IPS-15b (cell line): Measurements from ENCODE around the gene YY1.
"Not testable (repeated sequence)": the region's sequence is repeated elsewhere in the genome, so short reads cannot be mapped to it uniquely, and the experiment has no call there.

ENCODE experiments used
- H3K27me3 ChIP-seq: one replicate; pipeline ENCODE4 v1.6.1; 2013; ENCODE audit warnings: low read length; ENCODE audit not compliant: control insufficient read depth, insufficient read depth
- H3K36me3 ChIP-seq: one replicate; pipeline ENCODE4 v1.6.1; 2013; ENCODE audit warnings: low read length; ENCODE audit not compliant: control insufficient read depth, insufficient read depth
- H3K4me1 ChIP-seq: one replicate; pipeline ENCODE4 v1.6.1; 2013; ENCODE audit warnings: mild to moderate bottlenecking, low read length; ENCODE audit not compliant: control insufficient read depth, insufficient read depth
- H3K4me3 ChIP-seq: one replicate; pipeline ENCODE4 v1.5.1; 2013; ENCODE audit warnings: low read depth, low read length
- H3K9ac ChIP-seq: one replicate; pipeline ENCODE4 v1.6.1; 2013; ENCODE audit warnings: low read depth, mild to moderate bottlenecking, low read length
- H3K9me3 ChIP-seq: one replicate; pipeline ENCODE4 v1.6.1; 2013; ENCODE audit warnings: mild to moderate bottlenecking, low read length; ENCODE audit not compliant: control insufficient read depth, insufficient read depth

The YY1 gene

GRCh38 chr14:100219126-100219785 is 19.7 kb upstream of the YY1 start:
- no peaks in the 10 kb centered on the region for H3K36me3 ChIP-seq
- H3K4me1 ChIP-seq: peaks cover 31% of the 10 kb centered on the region
- H3K9ac ChIP-seq: no peak overlapping the region
- H3K4me3 ChIP-seq: no peak overlapping the region
- H3K9me3 ChIP-seq: no peaks in the 10 kb centered on the region
- no peaks in the 10 kb centered on the region for H3K27me3 ChIP-seq

- Histone ChIP-seq H3K27me3 (no peaks in the 10 kb centered on the region), H3K9me3 (no peaks in the 10 kb centered on the region), H3K4me1 (peaks cover 29% of the 10 kb centered on the region), H3K4me3 (peak overlapping the region; percentile 59), H3K36me3 (no peaks in the 10 kb centered on the region), H3K9ac (peak overlapping the region; percentile 60)
Measured at GRCh38 chr14:100221533-100222223, 17.3 kb upstream of the YY1 start.

- Histone ChIP-seq H3K4me3 (peak overlapping the region; percentile 59), H3K36me3 (no peaks in the 10 kb centered on the region), H3K4me1 (peaks cover 29% of the 10 kb centered on the region), H3K27me3 (no peaks in the 10 kb centered on the region), H3K9ac (peak overlapping the region; percentile 60), H3K9me3 (no peaks in the 10 kb centered on the region)
Measured at GRCh38 chr14:100222224-100223093, 16.5 kb upstream of the YY1 start.

- H3K27me3 ChIP-seq: no peaks in the 10 kb centered on the region
- no peaks in the 10 kb centered on the region for H3K9me3 ChIP-seq
- no peak overlapping the region for H3K4me3 ChIP-seq
- peaks cover 29% of the 10 kb centered on the region for H3K4me1 ChIP-seq
- no peaks in the 10 kb centered on the region for H3K36me3 ChIP-seq
- no peak overlapping the region for H3K9ac ChIP-seq
Measured at GRCh38 chr14:100223332-100224201, 15.4 kb upstream of the YY1 start.

GRCh38 chr14:100224229-100224866 is 14.6 kb upstream of the YY1 start:
- no peak overlapping the region for H3K4me3 ChIP-seq
- H3K9ac ChIP-seq: no peak overlapping the region
- no peaks in the 10 kb centered on the region for H3K27me3 ChIP-seq
- no peaks in the 10 kb centered on the region for H3K9me3 ChIP-seq
- peaks cover 29% of the 10 kb centered on the region for H3K4me1 ChIP-seq
- no peaks in the 10 kb centered on the region for H3K36me3 ChIP-seq

GRCh38 chr14:100225169-100225568 is 13.8 kb upstream of the YY1 start:
- Histone ChIP-seq H3K9me3 (no peaks in the 10 kb centered on the region), H3K4me3 (no peak overlapping the region), H3K36me3 (no peaks in the 10 kb centered on the region), H3K27me3 (no peaks in the 10 kb centered on the region), H3K4me1 (peaks cover 29% of the 10 kb centered on the region), H3K9ac (no peak overlapping the region)

- no peak overlapping the region for H3K9ac ChIP-seq
- H3K4me1 ChIP-seq: no peaks in the 10 kb centered on the region
- no peaks in the 10 kb centered on the region for H3K9me3 ChIP-seq
- no peaks in the 10 kb centered on the region for H3K27me3 ChIP-seq
- H3K36me3 ChIP-seq: no peaks in the 10 kb centered on the region
- no peak overlapping the region for H3K4me3 ChIP-seq
Measured at GRCh38 chr14:100230361-100230760, 8.6 kb upstream of the YY1 start.

GRCh38 chr14:100234511-100234910 is 4.4 kb upstream of the YY1 start:
- Histone ChIP-seq H3K9me3 (no peaks in the 10 kb centered on the region), H3K4me3 (no peak overlapping the region), H3K36me3 (peaks cover 3% of the 10 kb centered on the region), H3K9ac (no peak overlapping the region), H3K27me3 (no peaks in the 10 kb centered on the region), H3K4me1 (no peaks in the 10 kb centered on the region)

GRCh38 chr14:100236271-100236818 is 2.6 kb upstream of the YY1 start:
- H3K9ac ChIP-seq: not testable (repeated sequence)

GRCh38 chr14:100236881-100237280 is 2.1 kb upstream of the YY1 start:
- no peaks in the 10 kb centered on the region for H3K9me3 ChIP-seq
- H3K27me3 ChIP-seq: no peaks in the 10 kb centered on the region
- peak overlapping the region; percentile 93 for H3K9ac ChIP-seq
- H3K36me3 ChIP-seq: peaks cover 3% of the 10 kb centered on the region
- peaks cover 5% of the 10 kb centered on the region for H3K4me1 ChIP-seq
- peak overlapping the region; percentile 90 for H3K4me3 ChIP-seq

More at GRCh38 chr14:100236271-100236818, 2.6 kb upstream of the YY1 start:
- not testable (repeated sequence) for H3K9me3 ChIP-seq, H3K36me3 ChIP-seq, H3K27me3 ChIP-seq, H3K4me1 ChIP-seq, H3K4me3 ChIP-seq
